Measurements from ENCODE around the gene HOATZ. TPM values are rescaled to one million over a fixed set of nuclear protein-coding genes. Genes with fewer than 3 reads are reported as not detected.
A peak's percentile ranks its signal among the peaks of the same experiment; 100 is the strongest.

Gene HOATZ
- total and polyA plus RNA-seq, 7 donors, result not detected

DNA sequence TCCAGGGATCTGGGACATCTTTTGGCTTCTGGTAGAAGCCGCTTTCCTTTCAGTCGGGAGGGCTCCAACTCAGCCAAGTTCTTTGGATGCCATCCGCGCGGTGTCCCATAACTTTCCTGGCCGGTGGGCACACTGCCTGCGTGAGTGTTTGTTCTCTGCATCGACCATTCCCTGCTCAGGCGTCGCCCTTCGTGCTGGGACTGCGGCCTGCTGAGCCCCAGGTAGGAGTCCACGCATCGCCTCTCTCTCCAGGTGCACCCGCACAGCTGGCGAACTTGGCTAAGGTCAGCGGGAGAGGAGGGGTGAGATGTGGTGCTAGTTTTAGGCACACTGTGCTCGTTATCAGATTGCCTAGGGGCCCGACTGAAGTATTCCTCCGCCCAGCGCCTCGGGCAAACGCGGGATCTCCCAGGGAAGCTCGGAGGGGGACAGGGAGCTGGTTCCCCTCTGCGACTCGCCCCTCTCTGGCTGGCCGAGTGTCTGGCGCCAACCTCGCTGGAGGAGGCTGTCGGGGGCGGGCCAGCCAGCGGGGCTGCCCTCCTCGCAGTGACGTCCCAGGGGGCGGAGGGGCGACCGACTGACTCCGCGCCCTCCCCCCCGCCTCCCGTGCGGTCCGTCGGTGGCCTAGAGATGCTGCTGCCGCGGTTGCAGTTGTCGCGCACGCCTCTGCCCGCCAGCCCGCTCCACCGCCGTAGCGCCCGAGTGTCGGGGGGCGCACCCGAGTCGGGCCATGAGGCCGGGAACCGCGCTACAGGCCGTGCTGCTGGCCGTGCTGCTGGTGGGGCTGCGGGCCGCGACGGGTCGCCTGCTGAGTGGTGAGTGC is 25.7 kb downstream of the HOATZ start, which contains the start of gene LAYN:
LAYN (plus strand) TSS at position 607 of the 823 bp plus-strand sequence; CDS start at position 731, 124 bp downstream.
- intact Hi-C loops (cut with DNase I), result no loop called here
- TF ChIP-seq POLR2AphosphoS5 (IDR thresholded peaks at IDR 0.05), result peak; percentile 61 to 93 (median 87)
- no peak for TF ChIP-seq CTCF (IDR thresholded peaks at IDR 0.05)
- TF ChIP-seq EP300 (IDR thresholded peaks at IDR 0.05), result no peak
- peak; percentile 50 to 69 for TF ChIP-seq POLR2A (IDR thresholded peaks at IDR 0.05)
- H3K4me3 ChIP-seq, result peak within 1 kb of the TSS; percentile 63 to 80 (median 66)
- H3K4me1 ChIP-seq, result peaks cover 0 to 32% (median 28%) of the 10 kb centered on the region in 4 donors
- peak; percentile 85 for DNase-seq
- WGBS, 2 donors, result 7 to 8% methylated on average over 70 of the region's 70 CpGs
- H3K36me3 ChIP-seq, result peaks cover 0 to 13% (median 2%) of the 10 kb centered on the region in 4 donors
- H3K27me3 ChIP-seq, result no peaks in the 10 kb centered on the region
- H3K27ac ChIP-seq, result peak within 1 kb of the TSS; percentile 78 to 94 (median 90)
- H3K9me3 ChIP-seq, result no peaks in the 10 kb centered on the region

DNA sequence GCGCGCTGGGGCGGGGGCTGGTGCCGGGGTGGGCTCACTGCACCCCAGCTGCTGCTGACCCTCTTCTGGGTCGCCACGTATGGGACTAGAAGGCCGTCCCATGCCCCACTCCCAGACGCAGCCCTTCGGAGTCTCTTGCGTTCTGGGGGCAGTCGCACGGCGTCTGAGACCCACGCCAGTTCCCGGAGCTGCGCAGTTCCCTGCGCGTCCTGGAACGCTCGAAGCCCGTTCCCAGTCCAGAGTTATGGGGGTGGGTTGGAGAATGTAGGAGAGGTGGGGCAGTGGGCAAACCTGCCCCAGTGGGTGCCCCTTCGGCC is 26.3 kb downstream of the HOATZ start:
- no peak for TF ChIP-seq POLR2AphosphoS5 (IDR thresholded peaks at IDR 0.05)
- no peak for TF ChIP-seq CTCF (IDR thresholded peaks at IDR 0.05)
- TF ChIP-seq EP300 (IDR thresholded peaks at IDR 0.05), result no peak
- no peak for TF ChIP-seq POLR2A (IDR thresholded peaks at IDR 0.05)

GRCh38 chr11:111541254-111542061 is 26.9 kb downstream of the HOATZ start:
- peak overlapping the region; percentile 63 to 80 (median 66) for H3K4me3 ChIP-seq
- TF ChIP-seq CTCF (IDR thresholded peaks at IDR 0.05) (no peak), POLR2AphosphoS5 (IDR thresholded peaks at IDR 0.05) (peak in 3 of 4 donors; percentile 43 to 79 (median 73)), POLR2A (IDR thresholded peaks at IDR 0.05) (peak in 1 of 2 donors; percentile 55), EP300 (IDR thresholded peaks at IDR 0.05) (no peak)
- peaks cover 0 to 24% (median 4%) of the 10 kb centered on the region in 4 donors for H3K36me3 ChIP-seq
- H3K27ac ChIP-seq, result peak overlapping the region; percentile 78 to 94 (median 90)
- H3K27me3 ChIP-seq, result no peaks in the 10 kb centered on the region
- H3K9me3 ChIP-seq, result no peaks in the 10 kb centered on the region
- H3K4me1 ChIP-seq, result peaks cover 0 to 33% (median 28%) of the 10 kb centered on the region in 4 donors
- 8% methylated on average over 41 of the region's 41 CpGs for WGBS, 2 donors
- intact Hi-C loops (cut with DNase I), result no loop called here
- peak; percentile 88 for DNase-seq

More for the DNA sequence above, 26.3 kb downstream of the HOATZ start:
- Histone ChIP-seq H3K4me1 (peaks cover 0 to 32% (median 28%) of the 10 kb centered on the region in 4 donors), H3K36me3 (peaks cover 0 to 18% (median 4%) of the 10 kb centered on the region in 4 donors), H3K27ac (peak overlapping the region; percentile 78 to 94 (median 90)), H3K27me3 (no peaks in the 10 kb centered on the region), H3K9me3 (no peaks in the 10 kb centered on the region), H3K4me3 (peak overlapping the region; percentile 63 to 80 (median 66))
- intact Hi-C loops (cut with DNase I), result no loop called here
- DNase-seq, result no peak
- WGBS, 2 donors, result 1 to 5% methylated on average over 22 of the region's 22 CpGs

DNA sequence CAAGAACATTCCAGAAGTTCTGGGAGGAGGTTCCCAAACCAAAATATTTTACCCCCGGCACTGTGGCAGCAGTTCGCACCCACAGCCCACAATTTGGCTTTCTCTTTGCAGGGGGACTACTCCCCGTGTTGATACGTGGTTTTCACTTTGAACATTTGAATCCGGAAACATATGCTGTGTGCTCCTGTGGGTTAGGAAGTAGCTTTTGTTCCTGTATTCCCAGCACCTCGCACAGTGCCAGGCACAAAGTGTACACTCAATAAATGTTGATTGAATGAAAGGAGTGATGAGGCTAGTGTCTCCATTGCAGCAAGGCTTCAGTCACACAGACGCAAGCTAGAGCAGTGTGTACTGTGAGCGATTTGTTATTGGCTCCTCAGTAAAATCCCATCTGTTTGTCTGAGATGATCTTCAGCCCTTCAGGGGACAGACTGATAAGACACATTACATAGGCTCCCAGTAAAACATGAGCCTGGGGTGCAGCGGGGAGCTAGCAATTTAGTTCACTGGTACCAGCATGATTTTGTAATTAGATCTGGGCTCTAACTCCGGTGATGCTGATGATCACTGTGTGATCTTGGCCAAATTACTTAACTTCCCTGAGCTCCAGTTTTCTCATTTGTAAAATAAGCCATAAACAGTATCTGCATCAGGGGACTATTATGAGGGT is 28.2 kb downstream of the HOATZ start:
- peak overlapping the region in 3 of 4 donors; percentile 18 to 94 (median 92) for H3K27ac ChIP-seq
- no peak for DNase-seq
- no peaks in the 10 kb centered on the region for H3K27me3 ChIP-seq
- no peak overlapping the region for H3K4me3 ChIP-seq
- peaks cover 0 to 35% (median 28%) of the 10 kb centered on the region in 4 donors for H3K4me1 ChIP-seq
- peaks cover 0 to 37% (median 4%) of the 10 kb centered on the region in 4 donors for H3K36me3 ChIP-seq
- TF ChIP-seq CTCF (IDR thresholded peaks at IDR 0.05), result no peak
- intact Hi-C loops (cut with DNase I), result no loop called here
- H3K9me3 ChIP-seq, result no peaks in the 10 kb centered on the region
- WGBS, 2 donors, result 71 to 75% methylated on average over 10 of the region's 10 CpGs
